IPS-15b (cell line): ENCODE measurements around the gene MYH14.
"Not testable (repeated sequence)": the region's sequence is repeated elsewhere in the genome, so short reads cannot be mapped to it uniquely, and the experiment has no call there.

Experiments
- H3K27me3 ChIP-seq: one replicate; pipeline ENCODE4 v1.6.1; 2013; ENCODE audit warnings: low read length; ENCODE audit not compliant: control insufficient read depth, insufficient read depth
- H3K36me3 ChIP-seq: one replicate; pipeline ENCODE4 v1.6.1; 2013; ENCODE audit warnings: low read length; ENCODE audit not compliant: control insufficient read depth, insufficient read depth
- H3K4me1 ChIP-seq: one replicate; pipeline ENCODE4 v1.6.1; 2013; ENCODE audit warnings: mild to moderate bottlenecking, low read length; ENCODE audit not compliant: control insufficient read depth, insufficient read depth
- H3K4me3 ChIP-seq: one replicate; pipeline ENCODE4 v1.5.1; 2013; ENCODE audit warnings: low read depth, low read length
- H3K9ac ChIP-seq: one replicate; pipeline ENCODE4 v1.6.1; 2013; ENCODE audit warnings: low read depth, mild to moderate bottlenecking, low read length
- H3K9me3 ChIP-seq: one replicate; pipeline ENCODE4 v1.6.1; 2013; ENCODE audit warnings: mild to moderate bottlenecking, low read length; ENCODE audit not compliant: control insufficient read depth, insufficient read depth

MYH14 gene

DNA sequence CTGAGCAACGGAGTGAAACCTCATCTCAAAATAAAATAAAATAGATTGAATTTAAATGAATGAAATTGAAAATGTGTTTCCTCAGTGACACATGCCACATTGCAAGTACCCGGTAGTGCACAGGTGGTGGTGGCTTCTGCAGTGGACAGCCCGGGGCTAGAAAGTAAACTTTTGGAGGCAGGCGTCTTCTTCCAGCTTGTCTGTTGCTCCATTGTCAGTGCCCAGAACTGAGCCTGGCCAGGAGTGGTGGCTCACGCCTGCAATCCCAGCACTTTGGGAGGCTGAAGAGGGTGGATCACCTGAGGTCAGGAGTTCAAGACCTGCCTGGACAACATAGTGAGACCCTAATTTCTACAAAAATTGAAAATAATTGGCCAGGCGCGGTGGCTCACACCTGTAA is 5.7 kb downstream of the MYH14 start:
- Histone ChIP-seq H3K27me3 (peaks cover 5% of the 10 kb centered on the region), H3K36me3 (no peaks in the 10 kb centered on the region), H3K9ac (no peak overlapping the region), H3K4me3 (no peak overlapping the region), H3K9me3 (no peaks in the 10 kb centered on the region), H3K4me1 (peaks cover 5% of the 10 kb centered on the region)

- Histone ChIP-seq H3K4me3 (no peak overlapping the region), H3K9ac (no peak overlapping the region), H3K36me3 (peaks cover under 1% of the 10 kb centered on the region), H3K9me3 (no peaks in the 10 kb centered on the region), H3K4me1 (no peaks in the 10 kb centered on the region), H3K27me3 (no peaks in the 10 kb centered on the region)
These were observed 7.0 kb downstream of the MYH14 start for GRCh38 chr19:50210425-50210824.

- Histone ChIP-seq H3K9ac (no peak overlapping the region), H3K27me3 (no peaks in the 10 kb centered on the region), H3K4me1 (peaks cover 3% of the 10 kb centered on the region), H3K9me3 (no peaks in the 10 kb centered on the region), H3K36me3 (peaks cover 2% of the 10 kb centered on the region), H3K4me3 (no peak overlapping the region)
These were observed 10.5 kb downstream of the MYH14 start for GRCh38 chr19:50213925-50214324.

GRCh38 chr19:50214699-50215543 is 11.5 kb downstream of the MYH14 start:
- Histone ChIP-seq H3K4me1 (peaks cover 3% of the 10 kb centered on the region), H3K36me3 (peaks cover 2% of the 10 kb centered on the region), H3K9ac (no peak overlapping the region), H3K27me3 (no peaks in the 10 kb centered on the region), H3K9me3 (no peaks in the 10 kb centered on the region), H3K4me3 (no peak overlapping the region)

GRCh38 chr19:50215820-50216219 is 12.4 kb downstream of the MYH14 start:
- peaks cover 3% of the 10 kb centered on the region for H3K4me1 ChIP-seq
- H3K4me3 ChIP-seq: no peak overlapping the region
- H3K9ac ChIP-seq: no peak overlapping the region
- H3K27me3 ChIP-seq: no peaks in the 10 kb centered on the region
- peaks cover 2% of the 10 kb centered on the region for H3K36me3 ChIP-seq
- no peaks in the 10 kb centered on the region for H3K9me3 ChIP-seq

DNA sequence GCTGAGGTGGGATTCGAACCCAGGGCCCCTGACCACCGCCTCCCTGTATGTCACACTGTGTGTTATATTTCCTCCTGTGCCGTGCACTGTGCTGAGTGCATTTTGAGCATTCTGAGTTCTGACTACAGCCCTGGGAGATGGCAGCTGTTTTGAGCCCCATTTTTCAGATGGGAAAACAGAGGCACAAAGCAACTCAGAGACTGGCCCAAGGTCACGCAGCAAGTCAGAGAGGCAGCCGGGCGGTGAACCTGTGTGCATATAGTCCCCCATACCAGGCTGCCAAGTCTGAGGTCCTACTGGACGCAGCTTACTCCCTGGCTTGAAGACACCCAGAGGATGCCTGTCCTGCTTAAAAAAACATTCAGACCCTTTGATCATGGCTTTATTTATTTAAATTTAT is 17.7 kb downstream of the MYH14 start:
- no peaks in the 10 kb centered on the region for H3K4me1 ChIP-seq

GRCh38 chr19:50222691-50223438 is 19.4 kb downstream of the MYH14 start:
- Histone ChIP-seq H3K4me1 (no peaks in the 10 kb centered on the region), H3K9me3 (no peaks in the 10 kb centered on the region), H3K4me3 (no peak overlapping the region), H3K9ac (no peak overlapping the region), H3K27me3 (no peaks in the 10 kb centered on the region), H3K36me3 (peaks cover 12% of the 10 kb centered on the region)

More for the DNA sequence above, 17.7 kb downstream of the MYH14 start:
- H3K9ac ChIP-seq: no peak overlapping the region
- no peaks in the 10 kb centered on the region for H3K27me3 ChIP-seq
- H3K9me3 ChIP-seq: no peaks in the 10 kb centered on the region
- H3K36me3 ChIP-seq: peaks cover 12% of the 10 kb centered on the region
- no peak overlapping the region for H3K4me3 ChIP-seq

- Histone ChIP-seq H3K4me1 (no peaks in the 10 kb centered on the region), H3K9ac (no peak overlapping the region), H3K36me3 (peaks cover 12% of the 10 kb centered on the region), H3K27me3 (no peaks in the 10 kb centered on the region), H3K4me3 (no peak overlapping the region), H3K9me3 (no peaks in the 10 kb centered on the region)
These were observed 20.0 kb downstream of the MYH14 start for GRCh38 chr19:50223439-50223716.

GRCh38 chr19:50224986-50225747 is 21.7 kb downstream of the MYH14 start:
- no peaks in the 10 kb centered on the region for H3K27me3 ChIP-seq
- peaks cover 12% of the 10 kb centered on the region for H3K36me3 ChIP-seq
- H3K9me3 ChIP-seq: no peaks in the 10 kb centered on the region
- H3K9ac ChIP-seq: no peak overlapping the region
- H3K4me1 ChIP-seq: no peaks in the 10 kb centered on the region
- H3K4me3 ChIP-seq: no peak overlapping the region

DNA sequence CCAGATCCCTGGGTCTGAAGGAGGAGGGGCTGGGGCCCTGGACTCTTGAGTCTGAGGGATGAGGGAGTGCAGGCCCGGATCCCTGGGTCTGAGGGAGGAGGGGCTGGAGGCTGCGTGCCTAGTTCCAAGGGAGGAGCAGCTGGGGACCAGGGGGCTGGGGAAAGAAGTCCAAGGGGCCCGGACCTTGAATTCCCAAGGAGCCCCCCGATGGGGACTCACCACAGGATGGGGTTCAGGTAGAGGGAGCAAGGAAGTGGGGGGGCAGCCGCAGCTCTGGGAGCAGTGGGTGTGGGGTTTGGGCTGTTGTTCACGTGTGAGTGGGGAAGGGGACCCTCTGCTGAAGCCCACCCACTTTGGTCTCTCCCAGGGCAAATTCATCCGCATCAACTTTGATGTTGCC is 23.1 kb downstream of the MYH14 start:
- no peaks in the 10 kb centered on the region for H3K9me3 ChIP-seq
- no peaks in the 10 kb centered on the region for H3K27me3 ChIP-seq
- H3K9ac ChIP-seq: no peak overlapping the region
- H3K4me3 ChIP-seq: no peak overlapping the region
- H3K36me3 ChIP-seq: peaks cover 14% of the 10 kb centered on the region
- no peaks in the 10 kb centered on the region for H3K4me1 ChIP-seq

GRCh38 chr19:50228153-50228552 is 24.7 kb downstream of the MYH14 start:
- not testable (repeated sequence) for H3K4me3 ChIP-seq

More at GRCh38 chr19:50228153-50228552, 24.7 kb downstream of the MYH14 start:
- H3K9ac ChIP-seq, H3K9me3 ChIP-seq, H3K4me1 ChIP-seq, H3K27me3 ChIP-seq: not testable (repeated sequence)
- H3K36me3 ChIP-seq: peaks cover 12% of the 10 kb centered on the region
